Esophagus muscularis mucosa (tissue), 3 donors: ENCODE results near the gene EAF2.

Source experiments
- POLR2A ChIP-seq: fragments of 450-650 bp; IDR thresholded peaks from one replicate; pipeline ENCODE4 v1.6.1; 2017; ENCODE audit warnings: antibody characterized with exemption, moderate library complexity, mild to moderate bottlenecking, low read depth
- TF ChIP-seq, protein P1 (sequence below), 3 experiments: fragments of 200-600 bp in 2 of 3; fragments of 450-650 bp in 1 of 3; sonication (generic) in 2 of 3; IDR thresholded peaks; one replicate each; pipeline ENCODE4 v1.5.1; 2017 to 2019; ENCODE audit warnings: antibody characterized with exemption in 3 of 3, mild to moderate bottlenecking in 2 of 3, moderate library complexity in 1 of 3

DNA sequence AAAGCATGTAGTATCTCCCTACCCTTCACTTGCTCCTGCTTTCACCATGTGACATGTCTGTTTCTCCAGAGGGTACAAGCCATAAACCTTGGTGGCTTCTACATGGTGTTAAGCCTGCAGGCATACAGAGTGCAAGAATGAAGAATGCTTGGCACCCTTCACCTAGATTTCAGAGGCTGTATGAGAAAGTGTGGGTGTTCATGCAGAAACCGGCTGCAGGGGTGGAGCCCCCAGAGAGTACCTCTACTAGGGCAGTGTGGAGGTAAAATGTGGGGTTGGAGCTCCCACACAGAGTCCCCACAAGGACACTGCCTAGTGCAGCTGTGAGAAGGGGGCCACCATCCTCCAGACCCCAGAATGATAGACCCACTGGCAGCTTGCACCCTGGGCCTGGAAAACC is 91.4 kb downstream of the EAF2 start:
- TF ChIP-seq, protein P1, sequence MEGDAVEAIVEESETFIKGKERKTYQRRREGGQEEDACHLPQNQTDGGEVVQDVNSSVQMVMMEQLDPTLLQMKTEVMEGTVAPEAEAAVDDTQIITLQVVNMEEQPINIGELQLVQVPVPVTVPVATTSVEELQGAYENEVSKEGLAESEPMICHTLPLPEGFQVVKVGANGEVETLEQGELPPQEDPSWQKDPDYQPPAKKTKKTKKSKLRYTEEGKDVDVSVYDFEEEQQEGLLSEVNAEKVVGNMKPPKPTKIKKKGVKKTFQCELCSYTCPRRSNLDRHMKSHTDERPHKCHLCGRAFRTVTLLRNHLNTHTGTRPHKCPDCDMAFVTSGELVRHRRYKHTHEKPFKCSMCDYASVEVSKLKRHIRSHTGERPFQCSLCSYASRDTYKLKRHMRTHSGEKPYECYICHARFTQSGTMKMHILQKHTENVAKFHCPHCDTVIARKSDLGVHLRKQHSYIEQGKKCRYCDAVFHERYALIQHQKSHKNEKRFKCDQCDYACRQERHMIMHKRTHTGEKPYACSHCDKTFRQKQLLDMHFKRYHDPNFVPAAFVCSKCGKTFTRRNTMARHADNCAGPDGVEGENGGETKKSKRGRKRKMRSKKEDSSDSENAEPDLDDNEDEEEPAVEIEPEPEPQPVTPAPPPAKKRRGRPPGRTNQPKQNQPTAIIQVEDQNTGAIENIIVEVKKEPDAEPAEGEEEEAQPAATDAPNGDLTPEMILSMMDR (IDR thresholded peaks at IDR 0.05) = no peak
- TF ChIP-seq POLR2A = no peak
